Measurements from ENCODE around the gene C11orf68.

Gene C11orf68

DNA sequence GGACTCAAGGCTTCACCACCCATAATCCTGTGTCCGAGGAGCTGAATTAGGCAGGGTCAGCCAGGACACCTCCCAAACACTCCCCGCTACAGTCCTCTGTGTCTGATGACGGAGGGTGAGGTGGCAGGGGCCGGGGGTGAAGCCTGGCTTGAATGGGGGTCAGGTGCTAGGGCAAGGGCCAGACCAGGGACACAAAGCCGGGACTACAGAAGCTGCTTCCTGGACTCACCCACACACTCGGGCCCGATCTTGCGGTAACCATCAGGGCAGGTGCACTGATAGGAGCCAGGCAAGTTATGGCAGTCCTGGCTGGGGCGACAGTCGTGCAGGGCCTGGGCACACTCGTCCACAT lies 48.6 kb downstream of the C11orf68 start:
- TF ChIP-seq EZH2 (optimal IDR thresholded peaks at IDR 0.05; ENCODE audit: low read depth, low read length) (no peak), EZH2phosphoT487 (IDR thresholded peaks at IDR 0.05; ENCODE audit: low read length) (no peak)
- TF ChIP-seq, protein P1, sequence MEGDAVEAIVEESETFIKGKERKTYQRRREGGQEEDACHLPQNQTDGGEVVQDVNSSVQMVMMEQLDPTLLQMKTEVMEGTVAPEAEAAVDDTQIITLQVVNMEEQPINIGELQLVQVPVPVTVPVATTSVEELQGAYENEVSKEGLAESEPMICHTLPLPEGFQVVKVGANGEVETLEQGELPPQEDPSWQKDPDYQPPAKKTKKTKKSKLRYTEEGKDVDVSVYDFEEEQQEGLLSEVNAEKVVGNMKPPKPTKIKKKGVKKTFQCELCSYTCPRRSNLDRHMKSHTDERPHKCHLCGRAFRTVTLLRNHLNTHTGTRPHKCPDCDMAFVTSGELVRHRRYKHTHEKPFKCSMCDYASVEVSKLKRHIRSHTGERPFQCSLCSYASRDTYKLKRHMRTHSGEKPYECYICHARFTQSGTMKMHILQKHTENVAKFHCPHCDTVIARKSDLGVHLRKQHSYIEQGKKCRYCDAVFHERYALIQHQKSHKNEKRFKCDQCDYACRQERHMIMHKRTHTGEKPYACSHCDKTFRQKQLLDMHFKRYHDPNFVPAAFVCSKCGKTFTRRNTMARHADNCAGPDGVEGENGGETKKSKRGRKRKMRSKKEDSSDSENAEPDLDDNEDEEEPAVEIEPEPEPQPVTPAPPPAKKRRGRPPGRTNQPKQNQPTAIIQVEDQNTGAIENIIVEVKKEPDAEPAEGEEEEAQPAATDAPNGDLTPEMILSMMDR (IDR thresholded peaks at IDR 0.05; ENCODE audit: low read length) = no peak
- 0 out of 2 replicates have a peak, but pooled peaks cover 4% of the 10 kb centered on the region for H3K4me1 ChIP-seq (ENCODE audit: low read length)
- H3F3A ChIP-seq (ENCODE audit: insufficient read depth, low read length) = no peaks in the 10 kb centered on the region; the same call in 1 of the 2 replicates
- H3K9me3 ChIP-seq (replicated peaks; ENCODE audit: insufficient read depth, low read length) = no peaks in the 10 kb centered on the region
- no peaks in the 10 kb centered on the region for H3K27me3 ChIP-seq (replicated peaks; ENCODE audit: insufficient read depth, low read length)
- H4K20me1 ChIP-seq (ENCODE audit: insufficient read depth, low read length) = no peaks in the 10 kb centered on the region
- H3K36me3 ChIP-seq (replicated peaks; ENCODE audit: insufficient read depth, low read length) = no peaks in the 10 kb centered on the region
- H3K4me2 ChIP-seq (ENCODE audit: low read depth, low read length) = no peak overlapping the region
- H3K27ac ChIP-seq (ENCODE audit: low read length) = no peak overlapping the region
- no peak for DNase-seq
- no peak overlapping the region for H3K9ac ChIP-seq (ENCODE audit: low read length)
- H2AFZ ChIP-seq (ENCODE audit: low read length) = no peak overlapping the region
- no peaks in the 10 kb centered on the region for H3K79me2 ChIP-seq (ENCODE audit: low read length)
- no peak overlapping the region for H3K4me3 ChIP-seq (ENCODE audit: low read length)
- no peaks in the 10 kb centered on the region for H3K9me2 ChIP-seq (replicated peaks; ENCODE audit: insufficient read depth, low read length)

DNA sequence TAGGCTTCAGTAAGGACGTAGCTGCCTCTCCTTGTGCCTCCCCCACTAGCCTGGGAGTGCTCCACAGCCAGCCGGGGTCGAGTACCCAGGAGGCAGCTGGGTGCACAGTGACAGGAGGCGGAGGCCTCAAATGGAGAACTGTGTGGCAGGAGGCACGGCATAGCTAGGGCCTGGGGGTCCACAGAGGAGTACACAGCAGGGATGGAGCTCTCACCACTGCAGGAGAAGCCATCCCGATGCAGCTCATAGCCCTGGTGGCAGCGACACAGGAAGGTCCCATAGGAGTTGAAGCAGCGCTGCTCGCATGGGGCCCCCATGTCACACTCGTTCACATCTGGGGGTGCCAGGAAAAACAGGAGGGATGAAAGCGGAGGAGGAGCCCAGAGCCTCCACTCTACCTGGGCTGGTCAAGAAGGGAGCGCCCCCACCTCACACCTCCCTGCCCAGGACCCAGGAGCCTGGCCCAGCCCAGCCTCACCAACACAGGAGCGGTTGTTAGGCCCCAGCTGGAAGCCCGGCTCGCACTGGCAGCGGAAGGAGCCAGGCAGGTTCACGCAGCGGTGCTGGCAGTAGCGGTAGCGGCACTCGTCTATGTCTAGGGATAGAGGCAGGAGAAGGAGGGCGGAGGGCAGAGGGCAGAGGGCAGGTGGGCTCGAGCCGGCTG lies 49.1 kb downstream of the C11orf68 start:
- no peak for DNase-seq

DNA sequence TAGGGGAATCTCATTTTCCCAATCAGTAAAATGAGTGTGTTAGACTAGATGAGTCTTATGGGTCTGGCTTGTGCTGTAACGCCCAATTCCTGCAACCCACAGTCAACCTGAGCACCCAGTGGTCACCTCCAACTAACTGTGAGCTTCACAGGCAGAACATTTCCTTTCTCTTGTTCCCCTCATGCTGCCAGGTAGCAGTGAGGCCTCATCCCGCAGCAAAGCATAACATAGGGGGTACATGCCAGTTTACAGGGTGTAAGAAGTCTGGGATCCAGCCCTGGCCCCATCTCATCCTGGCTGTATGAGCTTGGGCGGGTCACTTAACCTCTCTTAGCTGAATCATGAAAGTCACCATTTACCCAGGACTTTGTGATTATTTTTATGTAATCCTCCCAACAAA lies 50.0 kb downstream of the C11orf68 start:
- no peak for TF ChIP-seq EZH2 (optimal IDR thresholded peaks at IDR 0.05; ENCODE audit: low read depth, low read length)
- TF ChIP-seq, protein P1 (IDR thresholded peaks at IDR 0.05; ENCODE audit: low read length) = no peak
- TF ChIP-seq EZH2phosphoT487 (IDR thresholded peaks at IDR 0.05; ENCODE audit: low read length) = no peak
- no peaks in the 10 kb centered on the region; the same call in 1 of the 2 replicates for H3K36me3 ChIP-seq (replicated peaks; ENCODE audit: insufficient read depth, low read length)
- no peaks in the 10 kb centered on the region for H3K9me3 ChIP-seq (replicated peaks; ENCODE audit: insufficient read depth, low read length)
- H3K79me2 ChIP-seq (ENCODE audit: low read length) = no peaks in the 10 kb centered on the region
- no peak overlapping the region for H3K4me2 ChIP-seq (ENCODE audit: low read depth, low read length)
- no peak overlapping the region for H3K9ac ChIP-seq (ENCODE audit: low read length)
- no peak overlapping the region for H3K4me3 ChIP-seq (ENCODE audit: low read length)
- no peak overlapping the region for H3K27ac ChIP-seq (ENCODE audit: low read length)
- no peak overlapping the region for H2AFZ ChIP-seq (ENCODE audit: low read length)
- no peaks in the 10 kb centered on the region for H3K27me3 ChIP-seq (replicated peaks; ENCODE audit: insufficient read depth, low read length)
- H4K20me1 ChIP-seq (ENCODE audit: insufficient read depth, low read length) = no peaks in the 10 kb centered on the region
- H3K9me2 ChIP-seq (replicated peaks; ENCODE audit: insufficient read depth, low read length) = no peaks in the 10 kb centered on the region
- 0 out of 2 replicates have a peak, but pooled peaks cover 4% of the 10 kb centered on the region for H3K4me1 ChIP-seq (ENCODE audit: low read length)
- H3F3A ChIP-seq (ENCODE audit: insufficient read depth, low read length) = no peaks in the 10 kb centered on the region; the same call in 1 of the 2 replicates
- no peak for DNase-seq

More for the DNA sequence above, 49.1 kb downstream of the C11orf68 start:
- H2AFZ ChIP-seq (ENCODE audit: low read length) = no peak overlapping the region
- no peaks in the 10 kb centered on the region for H3K9me2 ChIP-seq (replicated peaks; ENCODE audit: insufficient read depth, low read length)
- H4K20me1 ChIP-seq (ENCODE audit: insufficient read depth, low read length) = no peaks in the 10 kb centered on the region
- H3K27ac ChIP-seq (ENCODE audit: low read length) = no peak overlapping the region
- no peak overlapping the region for H3K9ac ChIP-seq (ENCODE audit: low read length)
- TF ChIP-seq EZH2 (optimal IDR thresholded peaks at IDR 0.05; ENCODE audit: low read depth, low read length) = no peak
- TF ChIP-seq EZH2phosphoT487 (IDR thresholded peaks at IDR 0.05; ENCODE audit: low read length) = no peak
- TF ChIP-seq, protein P1 (IDR thresholded peaks at IDR 0.05; ENCODE audit: low read length) = no peak
- H3K4me2 ChIP-seq (ENCODE audit: low read depth, low read length) = no peak overlapping the region
- no peaks in the 10 kb centered on the region for H3K79me2 ChIP-seq (ENCODE audit: low read length)
- no peak overlapping the region for H3K4me3 ChIP-seq (ENCODE audit: low read length)
- no peaks in the 10 kb centered on the region for H3K9me3 ChIP-seq (replicated peaks; ENCODE audit: insufficient read depth, low read length)
- H3K27me3 ChIP-seq (replicated peaks; ENCODE audit: insufficient read depth, low read length) = no peaks in the 10 kb centered on the region
- no peaks in the 10 kb centered on the region; the same call in 1 of the 2 replicates for H3K36me3 ChIP-seq (replicated peaks; ENCODE audit: insufficient read depth, low read length)
- H3F3A ChIP-seq (ENCODE audit: insufficient read depth, low read length) = no peaks in the 10 kb centered on the region; the same call in 1 of the 2 replicates
- 0 out of 2 replicates have a peak, but pooled peaks cover 4% of the 10 kb centered on the region for H3K4me1 ChIP-seq (ENCODE audit: low read length)

Data from MM.1S (cell line).